Measurements from ENCODE around the gene PRR16. TPM values are rescaled to one million over a fixed set of nuclear protein-coding genes. Genes with fewer than 3 reads are reported as not detected.

PRR16 gene
- total and polyA plus RNA-seq, 2 experiments from 2014 or later = 1.0 to 1.7 TPM

GRCh38 chr5:120503341-120503740 lies 39.2 kb downstream of the PRR16 start:
- Mint-ChIP-seq H3K4me1 (peaks cover 13% of the 10 kb centered on the region), H3K27me3 (ENCODE audit: insufficient read depth, low read depth, poor library complexity) (no peaks in the 10 kb centered on the region), H3K4me3 (no peak overlapping the region), H3K9me3 (0 out of 3 replicates have a peak, but pooled peaks cover 2% of the 10 kb centered on the region), H3K27ac (no peak overlapping the region), H3K36me3 (ENCODE audit: low read depth) (peaks cover 5% of the 10 kb centered on the region; the same call in 2 of the 3 replicates)
- Histone ChIP-seq H3K27ac (ENCODE audit: low read depth) (no peak overlapping the region), H3K4me1 (ENCODE audit: insufficient read depth) (peaks cover 11% of the 10 kb centered on the region), H3K4me2 (no peak overlapping the region), H3K4me3 (no peak overlapping the region), H3F3A (replicated peaks; ENCODE audit: low read depth) (no peaks in the 10 kb centered on the region), H3K79me2 (replicated peaks; ENCODE audit: insufficient read depth) (no peaks in the 10 kb centered on the region), H4K20me1 (replicated peaks; ENCODE audit: insufficient read depth) (no peaks in the 10 kb centered on the region), H2AFZ (no peak overlapping the region), H3K36me3 (ENCODE audit: insufficient read depth) (no peaks in the 10 kb centered on the region), H3K27me3 (ENCODE audit: insufficient read depth) (no peaks in the 10 kb centered on the region), H3K9me2 (ENCODE audit: insufficient read depth) (no peaks in the 10 kb centered on the region)
- DNase-seq (ENCODE audit: low spot score) = no peak
- ATAC-seq = no peak
- TF ChIP-seq CREB1 (CRISPR knock-in tag; IDR thresholded peaks at IDR 0.05; ENCODE audit: low read depth) (no peak), STAT1 (IDR thresholded peaks at IDR 0.05; ENCODE audit: unreplicated experiment) (no peak), POLR2AphosphoS5 (IDR thresholded peaks at IDR 0.05; ENCODE audit: low read depth) (no peak), ZNF331 (CRISPR knock-in tag; IDR thresholded peaks at IDR 0.05; ENCODE audit: low read depth) (no peak), EZH2 (IDR thresholded peaks at IDR 0.05; ENCODE audit: low read depth, unreplicated experiment) (no peak), ZNF462 (CRISPR knock-in tag; IDR thresholded peaks at IDR 0.05) (no peak), JUNB (IDR thresholded peaks at IDR 0.05; ENCODE audit: unreplicated experiment) (no peak), REST (IDR thresholded peaks at IDR 0.05; ENCODE audit: unreplicated experiment) (no peak), NANOG (IDR thresholded peaks at IDR 0.05; ENCODE audit: borderline replicate concordance) (no peak), ZNF114 (CRISPR knock-in tag; IDR thresholded peaks at IDR 0.05) (no peak), EZH2phosphoT487 (IDR thresholded peaks at IDR 0.05; ENCODE audit: unreplicated experiment) (no peak), ETS1 (IDR thresholded peaks at IDR 0.05) (no peak), CTCF (conservative IDR thresholded peaks at IDR 0.05; ENCODE audit: low read depth in 2 of 2) (no peak)

Data from GM23338 (cell line).